WTC11 (cell line): ENCODE results near the gene TMEM183A. TPM values are rescaled to one million over a fixed set of nuclear protein-coding genes. Genes with fewer than 3 reads are reported as not detected.

Experiments
- ATAC-seq: fragments of 200-7000 bp; cut with Tn5 transposase; 2 replicates; pipeline ENCODE4 v1.10.0; 2021; ENCODE audit warnings: mild to moderate bottlenecking, moderate library complexity
- CTCF ChIA-PET: fragments of 300-600 bp; sonication (Branson Sonifier 250); formaldehyde crosslinking; loops from one replicate; lab custom pipeline; 2021; ENCODE audit warnings: antibody characterized with exemption; lab: Charles Lee
- POLR2A ChIA-PET: fragments of 350-600 bp; sonication (Branson Sonifier 250); formaldehyde crosslinking; loops from one replicate; lab custom pipeline; 2021; ENCODE audit warnings: antibody characterized with exemption; lab: Charles Lee
- DNase-seq: peaks from one replicate; pipeline ENCODE4 v3.0.0; 2021; ENCODE audit warnings: low spot score
- H3K27ac Mint-ChIP-seq: 2 replicates; pipeline ENCODE4 v1.8.0; 2021; ENCODE audit warnings: mixed read lengths
- H3K27me3 Mint-ChIP-seq: 2 replicates; pipeline ENCODE4 v1.8.0; 2021; ENCODE audit warnings: low read depth, mild to moderate bottlenecking, moderate library complexity, mixed read lengths
- H3K36me3 Mint-ChIP-seq: 2 replicates; pipeline ENCODE4 v1.8.0; 2021; ENCODE audit warnings: mixed read lengths
- H3K4me1 Mint-ChIP-seq: 2 replicates; pipeline ENCODE4 v1.8.0; 2022; ENCODE audit warnings: mixed read lengths
- H3K4me3 Mint-ChIP-seq: 2 replicates; pipeline ENCODE4 v1.8.0; 2021; ENCODE audit warnings: mild to moderate bottlenecking, moderate library complexity, mixed read lengths
- H3K9me3 Mint-ChIP-seq: 2 replicates; pipeline ENCODE4 v1.8.0; 2021; ENCODE audit warnings: mixed read lengths
- AFF4 ChIP-seq: sonication (generic); formaldehyde crosslinking; IDR thresholded peaks from 2 replicates; pipeline ENCODE4 v1.8.1; 2023; ENCODE audit warnings: mild to moderate bottlenecking, missing genetic modification reagents, borderline replicate concordance
- ARID4B ChIP-seq: sonication (generic); formaldehyde crosslinking; IDR thresholded peaks from 2 replicates; pipeline ENCODE4 v1.8.0; 2023; ENCODE audit warnings: missing genetic modification reagents, mild to moderate bottlenecking, borderline replicate concordance
- ATF1 ChIP-seq: sonication (generic); formaldehyde crosslinking; IDR thresholded peaks from 2 replicates; pipeline ENCODE4 v1.8.1; 2023; ENCODE audit warnings: mild to moderate bottlenecking, moderate library complexity, missing genetic modification reagents
- CREB1 ChIP-seq: sonication (generic); formaldehyde crosslinking; IDR thresholded peaks from 2 replicates; pipeline ENCODE4 v1.8.0; 2023; ENCODE audit warnings: mild to moderate bottlenecking, missing genetic modification reagents
- E2F4 ChIP-seq: sonication (generic); formaldehyde crosslinking; IDR thresholded peaks from 2 replicates; pipeline ENCODE4 v1.8.1; 2022; ENCODE audit warnings: low read depth, mild to moderate bottlenecking, moderate library complexity, missing genetic modification reagents, borderline replicate concordance
- HMGXB4 ChIP-seq: sonication (generic); formaldehyde crosslinking; IDR thresholded peaks from 2 replicates; pipeline ENCODE4 v1.8.1; 2023; ENCODE audit warnings: mild to moderate bottlenecking, moderate library complexity, missing genetic modification reagents
- JUN ChIP-seq: sonication (generic); formaldehyde crosslinking; IDR thresholded peaks from 2 replicates; pipeline ENCODE4 v1.8.0; 2023; ENCODE audit warnings: mild to moderate bottlenecking, missing genetic modification reagents
- MYBL2 ChIP-seq: sonication (generic); formaldehyde crosslinking; IDR thresholded peaks from 2 replicates; pipeline ENCODE4 v1.8.1; 2023; ENCODE audit warnings: mild to moderate bottlenecking, moderate library complexity, missing genetic modification reagents
- NR1H2 ChIP-seq: sonication (generic); formaldehyde crosslinking; IDR thresholded peaks from 2 replicates; pipeline ENCODE4 v1.9.0; 2021; ENCODE audit warnings: mild to moderate bottlenecking, moderate library complexity, missing genetic modification reagents
- NR3C1 ChIP-seq: sonication (generic); formaldehyde crosslinking; conservative IDR thresholded peaks from 2 replicates; pipeline ENCODE4 v1.8.1; 2023; ENCODE audit warnings: low read depth, mild to moderate bottlenecking, missing genetic modification reagents
- PREB ChIP-seq: sonication (generic); formaldehyde crosslinking; IDR thresholded peaks from 2 replicates; pipeline ENCODE4 v1.8.1; 2022; ENCODE audit warnings: mild to moderate bottlenecking, missing genetic modification reagents, moderate library complexity, borderline replicate concordance
- RORB ChIP-seq: fragments of 250-450 bp; sonication (Bioruptor Pico); IDR thresholded peaks from 2 replicates; pipeline ENCODE4 v1.9.0; 2021; ENCODE audit warnings: mild to moderate bottlenecking
- TP53 ChIP-seq: sonication (generic); formaldehyde crosslinking; IDR thresholded peaks from 2 replicates; pipeline ENCODE4 v1.8.1; 2023; ENCODE audit warnings: mild to moderate bottlenecking, missing genetic modification reagents
- ZBTB21 ChIP-seq: sonication (generic); formaldehyde crosslinking; IDR thresholded peaks from 2 replicates; pipeline ENCODE4 v1.8.1; 2023; ENCODE audit warnings: mild to moderate bottlenecking, missing genetic modification reagents, borderline replicate concordance
- ZMAT4 ChIP-seq: fragments of 250-450 bp; sonication (Bioruptor Pico); IDR thresholded peaks from 2 replicates; pipeline ENCODE4 v1.9.0; 2021; ENCODE audit warnings: mild to moderate bottlenecking
- ZNF138 ChIP-seq: sonication (generic); formaldehyde crosslinking; conservative IDR thresholded peaks from 2 replicates; pipeline ENCODE4 v1.8.1; 2022; ENCODE audit warnings: mild to moderate bottlenecking, moderate library complexity, missing genetic modification reagents
- ZNF671 ChIP-seq: fragments of 250-450 bp; sonication (Bioruptor Pico); IDR thresholded peaks from 2 replicates; pipeline ENCODE4 v1.8.0; 2021; ENCODE audit warnings: mild to moderate bottlenecking
- ZSCAN18 ChIP-seq: fragments of 250-450 bp; sonication (Bioruptor Pico); IDR thresholded peaks from 2 replicates; pipeline ENCODE4 v2.1.2; 2022; ENCODE audit warnings: mild to moderate bottlenecking, moderate library complexity
- total RNA-seq: library from RNA; stranded (reverse); gene quantifications from 3 replicates; pipeline ENCODE4 v1.2.3, GENCODE V29; 2021

Gene TMEM183A
- total RNA-seq, 1 experiment from 2014 or later: 108 TPM

GRCh38 chr1:203058676-203058935 lies 51.4 kb downstream of the TMEM183A start (continued):
- no peak for TF ChIP-seq HMGXB4 (CRISPR knock-in tag)
- no peak for TF ChIP-seq ARID4B (CRISPR knock-in tag)
- no peak for TF ChIP-seq ZNF671
- no peak for TF ChIP-seq ATF1
- no peak for TF ChIP-seq E2F4

GRCh38 chr1:203059485-203059884 lies 52.3 kb downstream of the TMEM183A start:
- ATAC-seq (no peak), DNase-seq (no peak)
- H3K4me3 Mint-ChIP-seq: no peak overlapping the region
- peaks cover 5% of the 10 kb centered on the region for H3K9me3 Mint-ChIP-seq
- H3K27ac Mint-ChIP-seq: no peak overlapping the region
- peaks cover 20% of the 10 kb centered on the region for H3K4me1 Mint-ChIP-seq
- ChIA-PET CTCF (interaction anchor here (0.7 to 8.8 kb wide), 7 partner anchors 11 to 208 kb away, joined by 3 to 61 read pairs (median 4); no protein-coding TSS in a partner anchor), POLR2A (no interaction called here)
- H3K27me3 Mint-ChIP-seq: no peaks in the 10 kb centered on the region
- peaks cover 44% of the 10 kb centered on the region for H3K36me3 Mint-ChIP-seq
- TF ChIP-seq RORB (CRISPR knock-in tag) (no peak), ZMAT4 (CRISPR knock-in tag) (no peak), PREB (CRISPR knock-in tag) (no peak), ZBTB21 (CRISPR knock-in tag) (no peak), AFF4 (CRISPR knock-in tag) (no peak), TP53 (no peak), NR3C1 (CRISPR knock-in tag) (no peak), MYBL2 (CRISPR knock-in tag) (no peak), JUN (CRISPR knock-in tag) (no peak), CREB1 (CRISPR knock-in tag) (no peak), NR1H2 (no peak), ZSCAN18 (no peak), ATF1 (no peak), ZNF138 (CRISPR knock-in tag) (no peak)
- TF ChIP-seq, all 79 proteins: peak for 0
